ENCODE measurements around the gene SHMT2. TPM values are rescaled to one million over a fixed set of nuclear protein-coding genes. Genes with fewer than 3 reads are reported as not detected.
A peak's percentile ranks its signal among the peaks of the same experiment; 100 is the strongest.

SHMT2 gene
- polyA plus RNA-seq: 10 to 100 TPM; 19.8 to 69.5 TPM

DNA sequence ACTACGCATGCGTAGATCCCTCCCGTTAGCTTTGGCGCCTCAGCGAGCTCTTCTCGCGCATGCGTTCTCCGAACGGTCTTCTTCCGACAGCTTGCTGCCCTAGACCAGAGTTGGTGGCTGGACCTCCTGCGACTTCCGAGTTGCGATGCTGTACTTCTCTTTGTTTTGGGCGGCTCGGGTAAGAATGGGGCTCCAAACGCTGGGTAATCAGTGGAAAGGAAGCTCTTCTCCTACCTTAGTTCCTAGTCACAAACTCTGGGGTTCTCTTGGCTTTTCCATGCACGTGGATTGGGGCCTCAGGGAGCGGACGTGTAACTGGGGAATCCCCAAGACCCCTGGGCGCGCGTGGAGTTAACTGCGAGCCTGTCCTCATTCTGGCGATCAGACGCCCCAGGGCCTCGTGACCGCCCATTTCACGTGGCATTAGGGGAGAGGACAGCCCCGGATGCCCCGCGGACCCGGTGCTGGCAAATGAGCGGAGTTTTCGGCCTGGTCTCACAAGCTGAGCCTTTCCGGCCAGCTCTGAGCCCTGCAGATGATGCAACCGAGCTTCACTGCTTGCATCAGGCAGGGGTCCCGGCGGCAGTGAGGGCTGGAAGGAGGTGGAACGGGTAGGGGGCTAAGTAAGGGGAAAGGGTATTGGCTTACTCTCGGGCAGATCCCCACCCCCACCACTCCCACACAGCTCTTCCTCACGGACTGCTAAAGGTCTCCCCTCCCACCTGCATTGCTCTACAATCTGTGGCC is at the start of gene SHMT2:
Gene SHMT2, plus strand, starts transcription at position 78 of the 747 bp plus-strand sequence. Its CDS starts 68 bp downstream, at position 146.
- Histone ChIP-seq H3K27ac (ENCODE audit: low read depth in 2 of 2, low read length in 1 of 2) (peak within 1 kb of the TSS; percentile 44 to 45), H3K27me3 (ENCODE audit: control insufficient read depth in 1 of 2, insufficient read depth in 2 of 2, low read length in 2 of 2) (no peaks in the 10 kb centered on the region), H3K36me3 (ENCODE audit: control insufficient read depth in 2 of 2, insufficient read depth in 2 of 2, low read length in 1 of 2) (peaks cover 9 to 32% of the 10 kb centered on the region in 2 donors), H3K9me3 (ENCODE audit: control insufficient read depth in 2 of 2, insufficient read depth in 1 of 2, low read depth in 1 of 2, low read length in 1 of 2) (no peaks in the 10 kb centered on the region), H3K4me1 (ENCODE audit: control insufficient read depth in 2 of 2, insufficient read depth in 2 of 2, low read length in 1 of 2) (peaks cover 7 to 19% of the 10 kb centered on the region in 2 donors), H3K4me3 (ENCODE audit: low read depth in 1 of 2, low read length in 2 of 2) (peak within 1 kb of the TSS; percentile 61 to 78)
- 0% methylated on average over 42 of the region's 42 CpGs for WGBS, 2 donors

DNA sequence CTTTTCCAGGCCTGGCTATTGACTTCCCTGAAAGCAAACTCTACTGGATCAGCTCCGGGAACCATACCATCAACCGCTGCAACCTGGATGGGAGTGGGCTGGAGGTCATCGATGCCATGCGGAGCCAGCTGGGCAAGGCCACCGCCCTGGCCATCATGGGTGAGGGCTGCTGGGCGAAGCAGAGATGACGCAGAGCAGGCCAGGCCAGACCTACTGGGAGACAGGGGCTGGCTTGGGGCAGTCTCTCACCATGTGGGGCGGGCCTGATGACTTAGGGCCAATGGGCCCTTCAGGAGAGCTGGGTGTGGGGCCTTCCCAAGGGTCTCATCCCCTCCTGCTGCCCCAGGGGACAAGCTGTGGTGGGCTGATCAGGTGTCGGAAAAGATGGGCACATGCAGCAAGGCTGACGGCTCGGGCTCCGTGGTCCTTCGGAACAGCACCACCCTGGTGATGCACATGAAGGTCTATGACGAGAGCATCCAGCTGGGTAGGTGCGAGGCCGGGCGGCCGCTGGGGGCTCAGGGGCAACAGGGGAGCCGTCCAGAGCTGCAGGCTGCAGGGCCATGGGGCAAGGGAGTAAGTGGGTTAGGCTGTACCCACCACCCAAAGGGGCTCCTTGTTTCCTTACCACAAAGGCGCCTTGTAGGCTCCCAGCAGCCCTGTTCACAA is 49.1 kb upstream of the SHMT2 start:
- WGBS, 2 donors: 89 to 94% methylated on average over 20 of the region's 20 CpGs
- no peaks in the 10 kb centered on the region for H3K9me3 ChIP-seq (ENCODE audit: control insufficient read depth in 2 of 2, insufficient read depth in 1 of 2, low read depth in 1 of 2, low read length in 1 of 2)

DNA sequence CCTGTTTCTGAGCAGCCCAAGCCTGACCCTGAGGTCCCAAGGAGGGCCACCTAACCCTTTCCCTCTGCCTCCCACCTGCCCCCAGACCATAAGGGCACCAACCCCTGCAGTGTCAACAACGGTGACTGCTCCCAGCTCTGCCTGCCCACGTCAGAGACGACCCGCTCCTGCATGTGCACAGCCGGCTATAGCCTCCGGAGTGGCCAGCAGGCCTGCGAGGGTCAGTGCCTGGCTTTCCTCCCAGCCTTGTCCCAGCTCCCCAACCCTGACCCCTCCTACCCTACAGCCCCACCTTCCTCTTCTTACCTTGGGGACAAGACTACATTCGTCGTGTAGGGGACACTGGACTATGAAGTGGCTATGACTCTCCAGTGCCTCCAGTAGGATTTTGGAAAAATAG is 48.4 kb upstream of the SHMT2 start:
- 68 to 72% methylated on average over 9 of the region's 9 CpGs for WGBS, 2 donors
- peak overlapping the region; percentile 26 to 86 for H3K27ac ChIP-seq (ENCODE audit: low read depth in 2 of 2, low read length in 1 of 2)
- peaks cover 0 to 67% of the 10 kb centered on the region in 2 donors for H3K36me3 ChIP-seq (ENCODE audit: control insufficient read depth in 2 of 2, insufficient read depth in 2 of 2, low read length in 1 of 2)
- no peaks in the 10 kb centered on the region for H3K27me3 ChIP-seq (ENCODE audit: control insufficient read depth in 1 of 2, insufficient read depth in 2 of 2, low read length in 2 of 2)
- no peak overlapping the region for H3K4me3 ChIP-seq (ENCODE audit: low read depth in 1 of 2, low read length in 2 of 2)
- H3K9me3 ChIP-seq (ENCODE audit: control insufficient read depth in 2 of 2, insufficient read depth in 1 of 2, low read depth in 1 of 2, low read length in 1 of 2): no peaks in the 10 kb centered on the region
- H3K4me1 ChIP-seq (ENCODE audit: control insufficient read depth in 2 of 2, insufficient read depth in 2 of 2, low read length in 1 of 2): peaks cover 4 to 18% of the 10 kb centered on the region in 2 donors

More for the DNA sequence above, 49.1 kb upstream of the SHMT2 start:
- H3K36me3 ChIP-seq (ENCODE audit: control insufficient read depth in 2 of 2, insufficient read depth in 2 of 2, low read length in 1 of 2): peaks cover 0 to 61% of the 10 kb centered on the region in 2 donors
- H3K4me1 ChIP-seq (ENCODE audit: control insufficient read depth in 2 of 2, insufficient read depth in 2 of 2, low read length in 1 of 2): peaks cover 4 to 20% of the 10 kb centered on the region in 2 donors
- no peak overlapping the region for H3K4me3 ChIP-seq (ENCODE audit: low read depth in 1 of 2, low read length in 2 of 2)
- peak overlapping the region; percentile 26 to 86 for H3K27ac ChIP-seq (ENCODE audit: low read depth in 2 of 2, low read length in 1 of 2)
- H3K27me3 ChIP-seq (ENCODE audit: control insufficient read depth in 1 of 2, insufficient read depth in 2 of 2, low read length in 2 of 2): no peaks in the 10 kb centered on the region

DNA sequence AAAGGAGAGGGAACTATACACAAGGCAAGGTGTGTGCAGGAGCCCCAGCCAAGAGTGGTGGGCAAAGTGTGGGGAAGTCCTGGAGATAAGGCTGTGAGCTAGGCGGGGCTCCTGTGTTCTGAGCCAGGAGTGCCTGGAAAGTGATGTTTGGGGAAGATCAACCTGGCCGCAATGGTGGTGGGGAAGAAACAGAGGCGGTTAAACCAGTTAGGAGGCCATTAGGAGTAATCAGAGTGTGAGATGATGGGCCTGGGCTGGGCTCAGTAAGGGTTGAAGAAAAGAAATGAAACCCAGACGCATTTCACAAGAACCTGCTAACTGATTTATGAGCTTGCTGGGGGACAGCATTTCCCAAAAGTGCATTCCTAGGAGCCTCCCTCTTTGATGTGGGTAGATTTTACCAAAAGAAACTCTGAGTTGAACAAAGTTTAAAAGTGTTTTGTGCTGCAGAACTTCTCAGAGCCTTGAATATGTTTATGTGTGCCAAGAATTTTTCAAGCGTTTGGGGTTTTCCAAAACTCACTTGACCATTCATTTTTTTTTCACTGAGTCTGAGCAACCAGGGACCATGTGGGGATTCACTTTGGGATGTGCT is 47.9 kb upstream of the SHMT2 start:
- Histone ChIP-seq H3K9me3 (ENCODE audit: control insufficient read depth in 2 of 2, insufficient read depth in 1 of 2, low read depth in 1 of 2, low read length in 1 of 2) (no peaks in the 10 kb centered on the region), H3K4me1 (ENCODE audit: control insufficient read depth in 2 of 2, insufficient read depth in 2 of 2, low read length in 1 of 2) (peaks cover 4 to 14% of the 10 kb centered on the region in 2 donors), H3K4me3 (ENCODE audit: low read depth in 1 of 2, low read length in 2 of 2) (no peak overlapping the region), H3K36me3 (ENCODE audit: control insufficient read depth in 2 of 2, insufficient read depth in 2 of 2, low read length in 1 of 2) (peaks cover 0 to 72% of the 10 kb centered on the region in 2 donors), H3K27ac (ENCODE audit: low read depth in 2 of 2, low read length in 1 of 2) (peak overlapping the region; percentile 26 to 86), H3K27me3 (ENCODE audit: control insufficient read depth in 1 of 2, insufficient read depth in 2 of 2, low read length in 2 of 2) (no peaks in the 10 kb centered on the region)
- 56 to 63% methylated on average over 5 of the region's 5 CpGs for WGBS, 2 donors

DNA sequence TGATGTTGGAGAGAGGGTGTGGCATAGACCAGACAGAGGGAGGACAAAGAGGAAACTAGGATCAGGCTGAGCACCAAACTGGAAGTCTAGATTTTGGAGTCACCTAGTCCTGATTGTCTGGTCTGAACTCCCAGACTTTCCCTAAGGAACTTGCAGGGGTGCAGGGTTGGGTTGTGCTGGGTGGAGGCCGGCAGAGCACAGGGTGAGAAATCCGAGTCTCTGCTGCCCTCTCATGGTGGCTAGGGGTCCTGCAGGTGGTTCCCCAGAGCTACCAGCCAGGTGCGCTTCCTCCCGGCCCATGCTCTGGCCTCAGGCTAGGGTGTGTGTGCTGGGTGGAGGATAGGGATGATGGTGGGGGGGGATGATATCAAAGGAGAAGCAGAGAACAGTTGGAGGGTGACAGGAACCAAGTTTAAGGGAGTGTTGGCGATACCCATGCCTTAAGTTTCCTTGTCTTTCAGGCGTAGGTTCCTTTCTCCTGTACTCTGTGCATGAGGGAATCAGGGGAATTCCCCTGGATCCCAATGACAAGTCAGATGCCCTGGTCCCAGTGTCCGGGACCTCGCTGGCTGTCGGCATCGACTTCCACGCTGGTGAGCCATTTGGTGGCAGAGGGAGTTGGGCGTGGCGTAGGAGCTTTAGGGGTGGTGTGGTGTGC is 46.5 kb upstream of the SHMT2 start:
- H3K27ac ChIP-seq (ENCODE audit: low read depth in 2 of 2, low read length in 1 of 2): no peak overlapping the region
- WGBS, 2 donors: 35 to 44% methylated on average over 13 of the region's 13 CpGs
- H3K9me3 ChIP-seq (ENCODE audit: control insufficient read depth in 2 of 2, insufficient read depth in 1 of 2, low read depth in 1 of 2, low read length in 1 of 2): no peaks in the 10 kb centered on the region
- no peaks in the 10 kb centered on the region for H3K27me3 ChIP-seq (ENCODE audit: control insufficient read depth in 1 of 2, insufficient read depth in 2 of 2, low read length in 2 of 2)
- H3K4me3 ChIP-seq (ENCODE audit: low read depth in 1 of 2, low read length in 2 of 2): no peak overlapping the region
- peaks cover 3 to 79% of the 10 kb centered on the region in 2 donors for H3K36me3 ChIP-seq (ENCODE audit: control insufficient read depth in 2 of 2, insufficient read depth in 2 of 2, low read length in 1 of 2)
- H3K4me1 ChIP-seq (ENCODE audit: control insufficient read depth in 2 of 2, insufficient read depth in 2 of 2, low read length in 1 of 2): peaks cover 0 to 7% of the 10 kb centered on the region in 2 donors

DNA sequence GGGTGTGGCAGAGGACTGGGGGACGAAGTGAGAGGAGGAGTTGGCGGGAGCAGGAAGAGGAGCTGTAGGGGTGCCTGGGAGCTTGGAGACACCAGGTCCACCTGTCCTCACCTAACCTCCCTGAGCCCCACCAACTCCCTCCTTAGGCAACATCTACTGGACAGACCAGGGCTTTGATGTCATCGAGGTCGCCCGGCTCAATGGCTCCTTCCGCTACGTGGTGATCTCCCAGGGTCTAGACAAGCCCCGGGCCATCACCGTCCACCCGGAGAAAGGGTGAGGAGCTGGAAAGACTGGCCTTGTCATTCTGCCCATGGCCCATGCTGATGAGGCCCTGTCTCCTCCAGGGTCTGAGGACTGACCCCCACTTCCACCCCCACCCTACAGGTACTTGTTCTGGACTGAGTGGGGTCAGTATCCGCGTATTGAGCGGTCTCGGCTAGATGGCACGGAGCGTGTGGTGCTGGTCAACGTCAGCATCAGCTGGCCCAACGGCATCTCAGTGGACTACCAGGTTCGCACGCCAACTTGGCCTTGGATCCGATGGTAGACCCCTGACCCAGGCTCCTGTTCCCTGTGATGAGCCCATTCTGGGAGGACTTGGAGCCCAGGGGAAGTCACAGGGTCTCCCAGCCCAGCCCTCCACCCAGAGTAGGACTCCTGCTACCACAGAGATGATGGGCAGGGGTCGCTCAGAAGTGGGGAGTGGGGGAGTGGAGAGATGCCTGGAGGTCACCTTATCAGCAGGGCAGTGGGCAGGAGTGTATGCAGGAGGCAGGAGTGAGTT is 45.4 kb upstream of the SHMT2 start:
- WGBS, 2 donors: 92 to 93% methylated on average over 20 to 22 of the region's 22 CpGs
- peaks cover 3 to 79% of the 10 kb centered on the region in 2 donors for H3K36me3 ChIP-seq (ENCODE audit: control insufficient read depth in 2 of 2, insufficient read depth in 2 of 2, low read length in 1 of 2)
- peaks cover 0 to 7% of the 10 kb centered on the region in 2 donors for H3K4me1 ChIP-seq (ENCODE audit: control insufficient read depth in 2 of 2, insufficient read depth in 2 of 2, low read length in 1 of 2)
- H3K27me3 ChIP-seq (ENCODE audit: control insufficient read depth in 1 of 2, insufficient read depth in 2 of 2, low read length in 2 of 2): no peaks in the 10 kb centered on the region
- H3K9me3 ChIP-seq (ENCODE audit: control insufficient read depth in 2 of 2, insufficient read depth in 1 of 2, low read depth in 1 of 2, low read length in 1 of 2): no peaks in the 10 kb centered on the region
- H3K27ac ChIP-seq (ENCODE audit: low read depth in 2 of 2, low read length in 1 of 2): no peak overlapping the region
- no peak overlapping the region for H3K4me3 ChIP-seq (ENCODE audit: low read depth in 1 of 2, low read length in 2 of 2)

DNA sequence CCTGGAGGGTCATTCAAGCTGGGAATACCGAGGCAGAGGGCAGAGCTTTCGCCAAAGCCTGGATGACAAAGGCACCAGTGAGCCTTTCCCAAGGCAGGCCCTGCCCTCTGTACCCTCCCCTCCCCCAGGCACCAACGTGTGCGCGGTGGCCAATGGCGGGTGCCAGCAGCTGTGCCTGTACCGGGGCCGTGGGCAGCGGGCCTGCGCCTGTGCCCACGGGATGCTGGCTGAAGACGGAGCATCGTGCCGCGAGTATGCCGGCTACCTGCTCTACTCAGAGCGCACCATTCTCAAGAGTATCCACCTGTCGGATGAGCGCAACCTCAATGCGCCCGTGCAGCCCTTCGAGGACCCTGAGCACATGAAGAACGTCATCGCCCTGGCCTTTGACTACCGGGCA is 44.1 kb upstream of the SHMT2 start:
- Histone ChIP-seq H3K36me3 (ENCODE audit: control insufficient read depth in 2 of 2, insufficient read depth in 2 of 2, low read length in 1 of 2) (peaks cover 3 to 77% of the 10 kb centered on the region in 2 donors), H3K27ac (ENCODE audit: low read depth in 2 of 2, low read length in 1 of 2) (no peak overlapping the region)

DNA sequence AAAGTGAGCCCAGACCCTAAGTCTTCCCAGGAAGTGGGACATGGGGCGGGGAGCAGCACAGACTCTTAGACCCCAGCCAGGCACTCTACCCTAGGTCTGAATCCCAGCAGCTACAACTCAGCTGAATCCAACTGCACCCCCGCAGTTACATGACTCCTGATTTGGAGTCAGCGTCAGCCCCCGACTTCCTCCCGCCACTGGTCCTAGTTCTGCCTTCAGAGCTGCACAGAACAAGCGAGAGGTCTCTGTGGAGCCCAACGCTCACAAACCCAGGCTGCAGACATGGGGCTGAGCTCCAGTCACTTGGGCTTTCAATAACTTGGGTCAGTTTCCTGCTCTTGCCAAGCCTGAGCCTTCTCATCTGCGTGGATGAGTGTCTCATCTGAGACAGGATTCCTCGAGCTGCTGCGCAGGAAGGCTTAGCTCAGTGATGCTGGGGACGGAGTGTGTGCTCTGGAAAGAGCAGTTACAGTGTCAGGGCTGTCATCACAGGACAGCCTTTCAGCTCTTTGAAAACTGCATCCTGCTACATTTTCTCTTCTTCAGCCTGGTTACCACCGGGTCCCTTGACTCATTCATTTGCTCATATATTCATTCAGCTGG is 43.5 kb upstream of the SHMT2 start:
- H3K27ac ChIP-seq (ENCODE audit: low read depth in 2 of 2, low read length in 1 of 2): no peak overlapping the region
- WGBS, 2 donors: 87 to 88% methylated on average over 12 of the region's 12 CpGs
- no peak overlapping the region for H3K4me3 ChIP-seq (ENCODE audit: low read depth in 1 of 2, low read length in 2 of 2)
- no peaks in the 10 kb centered on the region for H3K9me3 ChIP-seq (ENCODE audit: control insufficient read depth in 2 of 2, insufficient read depth in 1 of 2, low read depth in 1 of 2, low read length in 1 of 2)
- H3K27me3 ChIP-seq (ENCODE audit: control insufficient read depth in 1 of 2, insufficient read depth in 2 of 2, low read length in 2 of 2): no peaks in the 10 kb centered on the region
- H3K4me1 ChIP-seq (ENCODE audit: control insufficient read depth in 2 of 2, insufficient read depth in 2 of 2, low read length in 1 of 2): peaks cover 0 to 5% of the 10 kb centered on the region in 2 donors
- H3K36me3 ChIP-seq (ENCODE audit: control insufficient read depth in 2 of 2, insufficient read depth in 2 of 2, low read length in 1 of 2): peaks cover 3 to 77% of the 10 kb centered on the region in 2 donors

More for the DNA sequence above, 44.1 kb upstream of the SHMT2 start:
- Histone ChIP-seq H3K27me3 (ENCODE audit: control insufficient read depth in 1 of 2, insufficient read depth in 2 of 2, low read length in 2 of 2) (no peaks in the 10 kb centered on the region), H3K4me1 (ENCODE audit: control insufficient read depth in 2 of 2, insufficient read depth in 2 of 2, low read length in 1 of 2) (peaks cover 0 to 7% of the 10 kb centered on the region in 2 donors), H3K9me3 (ENCODE audit: control insufficient read depth in 2 of 2, insufficient read depth in 1 of 2, low read depth in 1 of 2, low read length in 1 of 2) (no peaks in the 10 kb centered on the region), H3K4me3 (ENCODE audit: low read depth in 1 of 2, low read length in 2 of 2) (no peak overlapping the region)
- 89 to 92% methylated on average over 23 to 25 of the region's 25 CpGs for WGBS, 2 donors
